Liver (tissue), 9 donors: ENCODE measurements around the gene GLRA3. TPM values are rescaled to one million over a fixed set of nuclear protein-coding genes. Genes with fewer than 3 reads are reported as not detected.

Source experiments
- DNase-seq: peaks from one replicate; pipeline ENCODE4 v3.0.0-alpha.2; 2017; ENCODE audit warnings: low spot score
- H3K27ac ChIP-seq, 2 donors: one replicate each; pipeline ENCODE4 v1.7.0; 2013; ENCODE audit warnings: inconsistent platforms in 2 of 2, low read length in 2 of 2, control low read depth in 1 of 2, low read depth in 1 of 2, mild to moderate bottlenecking in 1 of 2
- H3K27me3 ChIP-seq, 4 donors: one replicate each; pipeline versions ENCODE4 v1.6.1 to v1.7.0; 2013; ENCODE audit warnings: low read length in 3 of 4, inconsistent platforms in 1 of 4, mild to moderate bottlenecking in 1 of 4, moderate library complexity in 1 of 4; ENCODE audit not compliant: control insufficient read depth in 4 of 4, insufficient read depth in 4 of 4
- H3K36me3 ChIP-seq, 4 donors: one replicate each; pipeline versions ENCODE4 v1.6.1 to v1.7.0; 2013; ENCODE audit warnings: low read length in 3 of 4, mild to moderate bottlenecking in 3 of 4, low read depth in 1 of 4, moderate library complexity in 1 of 4; ENCODE audit not compliant: control insufficient read depth in 4 of 4, insufficient read depth in 3 of 4
- H3K4me1 ChIP-seq, 4 donors: one replicate each; pipeline versions ENCODE4 v1.6.1 to v1.7.0; 2013; ENCODE audit warnings: low read length in 3 of 4, mild to moderate bottlenecking in 3 of 4, moderate library complexity in 1 of 4; ENCODE audit not compliant: control insufficient read depth in 4 of 4, insufficient read depth in 4 of 4
- H3K4me3 ChIP-seq, 3 donors: one replicate each; pipeline versions ENCODE4 v1.6.1 to v1.7.0; 2013; ENCODE audit warnings: low read length in 3 of 3, control low read depth in 1 of 3, low read depth in 1 of 3, mild to moderate bottlenecking in 1 of 3
- H3K9ac ChIP-seq, 2 donors: one replicate each; pipeline ENCODE4 v1.7.0; 2013; ENCODE audit warnings: low read length in 2 of 2, mild to moderate bottlenecking in 2 of 2, moderate library complexity in 2 of 2, control low read depth in 1 of 2, low read depth in 1 of 2
- H3K9me3 ChIP-seq, 4 donors: one replicate each; pipeline versions ENCODE4 v1.6.1 to v1.7.0; 2013; ENCODE audit warnings: low read length in 3 of 4; ENCODE audit not compliant: control insufficient read depth in 4 of 4
- ATF3 ChIP-seq: IDR thresholded peaks from 2 replicates; pipeline ENCODE4 v1.6.1; 2016; ENCODE audit warnings: antibody characterized with exemption
- CTCF ChIP-seq: fragments of 150-350 bp; IDR thresholded peaks from 2 replicates; pipeline ENCODE4 v1.5.1; 2017; ENCODE audit warnings: improper control_type of control experiment, low read depth, low read length; ENCODE audit not compliant: missing input control
- EGR1 ChIP-seq, 2 donors: IDR thresholded peaks; 2 replicates each; pipeline ENCODE4 v1.6.1; 2016 to 2018; ENCODE audit warnings: antibody characterized with exemption in 2 of 2, low read depth in 2 of 2
- FOXA1 ChIP-seq: IDR thresholded peaks from 2 replicates; pipeline ENCODE4 v1.6.1; 2016; ENCODE audit warnings: antibody characterized with exemption
- FOXA2 ChIP-seq: IDR thresholded peaks from 2 replicates; pipeline ENCODE4 v1.6.1; 2016; ENCODE audit warnings: antibody characterized with exemption
- GABPA ChIP-seq, 2 donors: IDR thresholded peaks in 1 of 2; conservative IDR thresholded peaks in 1 of 2; 2 replicates each; pipeline ENCODE4 v1.6.1; 2016; ENCODE audit warnings: antibody characterized with exemption in 2 of 2, mild to moderate bottlenecking in 1 of 2, moderate library complexity in 1 of 2
- HNF4A ChIP-seq, 2 donors: conservative IDR thresholded peaks; 2 replicates each; pipeline ENCODE4 v1.6.1; 2016; ENCODE audit warnings: antibody characterized with exemption in 2 of 2, mild to moderate bottlenecking in 2 of 2
- HNF4G ChIP-seq: IDR thresholded peaks from 2 replicates; pipeline ENCODE4 v1.6.1; 2016; ENCODE audit warnings: antibody characterized with exemption
- JUND ChIP-seq, 2 donors: IDR thresholded peaks; 2 replicates each; pipeline ENCODE4 v1.6.1; 2016; ENCODE audit warnings: antibody characterized with exemption in 2 of 2
- MAX ChIP-seq: IDR thresholded peaks from 2 replicates; pipeline ENCODE4 v1.6.1; 2016; ENCODE audit warnings: antibody characterized with exemption
- NR2F2 ChIP-seq: IDR thresholded peaks from 2 replicates; pipeline ENCODE4 v1.6.1; 2016; ENCODE audit warnings: antibody characterized with exemption
- REST ChIP-seq: IDR thresholded peaks from 2 replicates; pipeline ENCODE4 v1.6.1; 2016; ENCODE audit warnings: antibody characterized with exemption, mild to moderate bottlenecking
- RXRA ChIP-seq, 2 donors: IDR thresholded peaks; 2 replicates each; pipeline ENCODE4 v1.6.1; 2017 to 2018; ENCODE audit warnings: antibody characterized with exemption in 2 of 2, mild to moderate bottlenecking in 1 of 2
- SP1 ChIP-seq: IDR thresholded peaks from 2 replicates; pipeline ENCODE4 v1.6.1; 2018; ENCODE audit warnings: antibody characterized with exemption, mild to moderate bottlenecking
- TAF1 ChIP-seq: conservative IDR thresholded peaks from 2 replicates; pipeline ENCODE4 v1.6.1; 2016; ENCODE audit warnings: antibody characterized with exemption, mild to moderate bottlenecking
- YY1 ChIP-seq: IDR thresholded peaks from 2 replicates; pipeline ENCODE4 v1.6.1; 2016; ENCODE audit warnings: antibody characterized with exemption, mild to moderate bottlenecking
- WGBS: extraction: QIAGEN DNeasy Blood & Tissue Kit; methylation state at CpG from one replicate; pipeline ENCODE4 v1.1.7; 2013; 5-methylcytosine and 5-hydroxymethylcytosine counted together
- polyA plus RNA-seq, 2 donors: library from polyadenylated mRNA; stranded (reverse) in 1 of 2; unstranded in 1 of 2; fragments of 200-250 nt in 1 of 2; fragments of >200 nt in 1 of 2; fragmentation: Nextera tagmentation in 1 of 2; extraction: Ambion mirVana in 1 of 2; gene quantifications; one replicate each; pipeline versions ENCODE4 v1.2.1 to v1.2.3, GENCODE V29; 2013 to 2015
- total RNA-seq, 2 donors: library from RNA; depleted of rRNA; stranded (reverse); fragments of >200 nt; gene quantifications; one replicate each; pipeline ENCODE4 v1.2.3, GENCODE V29; 2014
- donor health status: healthy.
- donor health status: healthy.
- donor health status: healthy.
- donor health status: healthy.
- donor health status: healthy.

The GLRA3 gene
- total and polyA plus RNA-seq, 4 donors: not detected

- TF ChIP-seq FOXA2 (no peak), HNF4A (conservative IDR thresholded peaks at IDR 0.05) (no peak), YY1 (no peak)
Measured at GRCh38 chr4:174856926-174857800, 28.1 kb upstream of the GLRA3 start (continued).

- 35% methylated on average over 4 of the region's 4 CpGs for WGBS
- Histone ChIP-seq H3K36me3 (no peaks in the 10 kb centered on the region), H3K4me3 (no peak overlapping the region), H3K27me3 (no peaks in the 10 kb centered on the region), H3K4me1 (no peaks in the 10 kb centered on the region), H3K9ac (no peak overlapping the region), H3K9me3 (no peaks in the 10 kb centered on the region), H3K27ac (no peak overlapping the region)
- TF ChIP-seq CTCF (no peak), REST (no peak), MAX (no peak), FOXA1 (no peak)
- no peak for DNase-seq
Measured at GRCh38 chr4:174855050-174855449, 26.0 kb upstream of the GLRA3 start.

DNA sequence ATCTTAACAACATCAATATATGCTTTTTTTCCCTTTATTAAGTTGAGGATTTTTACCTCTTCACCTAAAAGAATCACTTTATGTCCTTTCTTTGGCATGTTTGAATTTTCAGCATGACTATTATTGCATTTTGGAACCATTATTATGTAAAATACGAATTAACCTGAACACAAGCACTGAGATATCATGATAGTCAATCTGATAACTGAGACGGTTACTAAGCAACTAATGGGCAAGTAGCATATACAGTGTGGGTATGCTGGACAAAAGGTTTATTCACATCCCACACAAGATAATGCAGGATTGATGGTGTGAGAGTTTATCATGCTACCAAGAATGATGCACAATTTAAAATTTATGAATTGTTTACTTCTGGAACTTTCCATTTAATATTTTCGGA lies 24.6 kb upstream of the GLRA3 start:
- H3K36me3 ChIP-seq: no peaks in the 10 kb centered on the region
- H3K27me3 ChIP-seq: no peaks in the 10 kb centered on the region
- H3K9ac ChIP-seq: no peak overlapping the region
- no peak for DNase-seq
- no peaks in the 10 kb centered on the region for H3K9me3 ChIP-seq
- WGBS: 63% methylated on average over 3 of the region's 3 CpGs
- no peak overlapping the region for H3K4me3 ChIP-seq
- H3K4me1 ChIP-seq: no peaks in the 10 kb centered on the region
- no peak for TF ChIP-seq CTCF
- TF ChIP-seq YY1: no peak
- TF ChIP-seq TAF1: no peak
- no peak for TF ChIP-seq FOXA2
- TF ChIP-seq REST: no peak
- TF ChIP-seq GABPA (IDR thresholded peaks at IDR 0.05 in 1 of 2, conservative IDR thresholded peaks at IDR 0.05 in 1 of 2): no peak
- no peak for TF ChIP-seq HNF4G
- no peak for TF ChIP-seq RXRA (IDR thresholded peaks at IDR 0.05)
- no peak for TF ChIP-seq SP1
- TF ChIP-seq HNF4A (conservative IDR thresholded peaks at IDR 0.05): no peak
- TF ChIP-seq JUND (IDR thresholded peaks at IDR 0.05): no peak
- TF ChIP-seq ATF3: no peak
- no peak for TF ChIP-seq FOXA1
- TF ChIP-seq NR2F2: no peak
- no peak for TF ChIP-seq MAX
- no peak for TF ChIP-seq EGR1 (IDR thresholded peaks at IDR 0.05; ENCODE audit: low read depth in 2 of 2)
- H3K27ac ChIP-seq: no peak overlapping the region
